Endothelial cell of umbilical vein (primary cell): ENCODE measurements around the gene WAPL. TPM values are rescaled to one million over a fixed set of nuclear protein-coding genes. Genes with fewer than 3 reads are reported as not detected.

Experiments used
- BruUV-seq: library from RNA; stranded (reverse); fragments of 400-500 nt; replicated peaks from 2 replicates; lab custom pipeline; 2021; lab: Mats Ljungman, UMichigan
- CTCF ChIA-PET: fragments of 300-600, 350-600 bp; sonication (Branson Sonifier 250); formaldehyde crosslinking; loops from one replicate; lab custom pipeline; 2021; ENCODE audit warnings: antibody characterized with exemption, inconsistent platforms; lab: Charles Lee
- POLR2A ChIA-PET: fragments of 300-600, 350-600 bp; sonication (Branson Sonifier 250); formaldehyde crosslinking; loops from one replicate; lab custom pipeline; 2021; ENCODE audit warnings: antibody characterized with exemption, inconsistent platforms; lab: Charles Lee
- DNase-seq: peaks from one replicate; pipeline ENCODE4 v3.0.0-alpha.2; 2011; ENCODE audit warnings: low read depth, low spot score
- FAIRE-seq: peaks from 2 replicates; lab custom pipeline; 2011; peaks lifted over from hg19 to GRCh38; lab: Jason Lieb, UNC
- H2AFZ ChIP-seq: 2 replicates; pipeline ENCODE4 v1.6.0; 2012; ENCODE audit warnings: low read depth, low read length, control low read depth, inconsistent platforms
- H3K27ac ChIP-seq: 2 replicates; pipeline ENCODE4 v1.5.1; 2011; ENCODE audit warnings: low read depth, mild to moderate bottlenecking, control low read depth, low read length, moderate library complexity; ENCODE audit not compliant: insufficient read depth
- H3K27me3 ChIP-seq, 2 experiments: 2 replicates each; pipeline versions ENCODE4 v1.6.0 to v1.6.1; 2011; ENCODE audit warnings: low read length in 2 of 2, mixed read lengths in 1 of 2; ENCODE audit not compliant: control insufficient read depth in 2 of 2, insufficient read depth in 2 of 2
- H3K36me3 ChIP-seq, 2 experiments: 2 replicates in 1 of 2; 3 replicates in 1 of 2; pipeline ENCODE4 v1.5.1; 2011; ENCODE audit warnings: low read length in 2 of 2, mild to moderate bottlenecking in 1 of 2, moderate library complexity in 1 of 2; ENCODE audit not compliant: control insufficient read depth in 2 of 2, insufficient read depth in 2 of 2; ENCODE audit errors: extremely low read depth in 1 of 2
- H3K4me1 ChIP-seq: 3 replicates; pipeline ENCODE4 v1.5.1; 2011; ENCODE audit warnings: mild to moderate bottlenecking, low read length; ENCODE audit not compliant: control insufficient read depth, insufficient read depth; ENCODE audit errors: extremely low read depth
- H3K4me2 ChIP-seq: 2 replicates; pipeline ENCODE4 v1.6.1; 2011; ENCODE audit warnings: low read length, control low read depth, mixed read lengths; ENCODE audit not compliant: insufficient read depth
- H3K4me3 ChIP-seq, 3 experiments: fragments of 200-600 bp in 1 of 3; sonication (generic), shearing (Covaris generic) in 1 of 3; replicated peaks in 1 of 3; 2 replicates each; pipeline ENCODE4 v1.5.1; 2011 to 2016; ENCODE audit warnings: control low read depth in 3 of 3, low read length in 3 of 3, mild to moderate bottlenecking in 2 of 3, inconsistent platforms in 1 of 3, low read depth in 1 of 3, moderate library complexity in 1 of 3; ENCODE audit not compliant: insufficient read depth in 1 of 3
- H3K79me2 ChIP-seq: 2 replicates; pipeline ENCODE4 v1.6.0; 2012; ENCODE audit warnings: low read length, inconsistent platforms; ENCODE audit not compliant: control insufficient read depth, insufficient read depth
- H3K9ac ChIP-seq: replicated peaks from 2 replicates; pipeline ENCODE3; 2011; ENCODE audit warnings: low read length, control low read depth; ENCODE audit not compliant: insufficient read depth; ENCODE audit errors: extremely low read depth
- H3K9me1 ChIP-seq: replicated peaks from 3 replicates; pipeline ENCODE4 v1.6.0; 2011; ENCODE audit warnings: mild to moderate bottlenecking, low read length; ENCODE audit not compliant: control insufficient read depth, insufficient read depth; ENCODE audit errors: extremely low read depth
- H3K9me3 ChIP-seq: replicated peaks from 2 replicates; pipeline ENCODE4 v1.5.1; 2012; ENCODE audit warnings: low read length, inconsistent platforms; ENCODE audit not compliant: control insufficient read depth, insufficient read depth
- H4K20me1 ChIP-seq: replicated peaks from 2 replicates; pipeline ENCODE3; 2011; ENCODE audit warnings: mild to moderate bottlenecking, low read length; ENCODE audit not compliant: control insufficient read depth, insufficient read depth; ENCODE audit errors: extremely low read depth
- CTCF ChIP-seq, 2 donors: IDR thresholded peaks; 1 replicate in 1 of 2; 2 replicates in 1 of 2; pipeline ENCODE4 v1.5.1; 2011; ENCODE audit warnings: low read length in 2 of 2, mild to moderate bottlenecking in 2 of 2, moderate library complexity in 2 of 2, control low read depth in 1 of 2, inconsistent platforms in 1 of 2, low read depth in 1 of 2; ENCODE audit not compliant: insufficient read depth in 1 of 2; ENCODE audit errors: extremely low read depth in 1 of 2
- JUN ChIP-seq: IDR thresholded peaks from 2 replicates; pipeline ENCODE4 v1.6.1; 2011; ENCODE audit warnings: borderline replicate concordance, low read depth; ENCODE audit not compliant: insufficient read length, insufficient read depth
- POLR2AphosphoS5 ChIP-seq: IDR thresholded peaks from 2 replicates; pipeline ENCODE4 v1.6.1; 2012; ENCODE audit warnings: low read depth, mild to moderate bottlenecking, control low read depth, low read length, moderate library complexity; ENCODE audit not compliant: insufficient read depth
- dilution Hi-C: fragments of 300-500 bp; cut with MboI; formaldehyde crosslinking; loops from one replicate; pipeline ENCODE4 v1.15.0; 2019; ENCODE audit warnings: low sequenced_read_pairs; ENCODE audit not compliant: extremely low pct_ligation_motif_present
- intact Hi-C: fragments of 100-400 bp; cut with micrococcal nuclease; formaldehyde crosslinking; loops from one replicate; pipeline ENCODE4 v1.10.0; 2022
- polyA plus RNA-seq, 4 experiments: library from polyadenylated mRNA; depleted of rRNA in 3 of 4; stranded (reverse) in 3 of 4; unstranded in 1 of 4; fragments of >200 nt; gene quantifications; 2 replicates each; pipeline versions ENCODE4 v1.2.1 to v1.2.3, GENCODE V29; 2011 to 2012; ENCODE audit warnings: missing spikeins in 1 of 4
- total RNA-seq: library from RNA; stranded (reverse); gene quantifications from 2 replicates; pipeline ENCODE4 v1.2.3, GENCODE V29; 2021

The WAPL gene
- total and polyA plus RNA-seq, 2 donors (not counting 3 experiments of a cell fraction or from before 2014, with no cell fraction given) = 9.2 to 35.1 TPM

GRCh38 chr10:86399879-86400704 lies 121.5 kb downstream of the WAPL start:
- DNase-seq = peak; percentile 88
- Histone ChIP-seq H3K9ac (peak overlapping the region; percentile 14), H3K4me2 (peak overlapping the region; percentile 71), H3K36me3 (no peaks in the 10 kb centered on the region), H3K79me2 (no peaks in the 10 kb centered on the region), H3K4me1 (peaks cover 23% of the 10 kb centered on the region), H3K27ac (no peak overlapping the region), H3K9me3 (no peaks in the 10 kb centered on the region), H4K20me1 (no peaks in the 10 kb centered on the region), H3K27me3 (peaks cover 18% of the 10 kb centered on the region in 2 experiments), H3K4me3 (peak overlapping the region; percentile 29 to 57 (median 48)), H2AFZ (peak overlapping the region; percentile 98), H3K9me1 (no peaks in the 10 kb centered on the region)
- intact Hi-C loops = loop anchor here (1.0 to 5.0 kb wide), 3 partner anchors 121 to 497 kb away; partner anchors contain the start of gene WAPL
- CTCF ChIA-PET = interaction anchor here (0.6 to 7.8 kb wide), 28 partner anchors 9 to 1860 kb away, joined by 3 to 213 read pairs (median 4); partner anchors contain the start of gene WAPL
- dilution Hi-C loops = no loop called here
- no TSS peak for BruUV-seq
- POLR2A ChIA-PET = interaction anchor here (1.1 kb wide), 1 partner anchor 185 kb away, joined by 4 read pairs; no protein-coding TSS in a partner anchor
- TF ChIP-seq JUN (no peak), POLR2AphosphoS5 (peak; percentile 39), CTCF (IDR thresholded peaks at IDR 0.05; ENCODE audit: extremely low read depth in 1 of 2, insufficient read depth in 1 of 2, low read depth in 1 of 2, low read length in 2 of 2) (peak; percentile 92 to 98)
- FAIRE-seq = peak; percentile 76
